GM23338 (cell line): ENCODE measurements around the gene THOC7. TPM values are rescaled to one million over a fixed set of nuclear protein-coding genes. Genes with fewer than 3 reads are reported as not detected.

Experiments used
- ATAC-seq: fragments of 200-7000 bp; cut with Tn5 transposase; 3 replicates; pipeline ENCODE4 v1.9.1; 2020
- DNase-seq: peaks from one replicate; pipeline ENCODE4 v3.0.0-alpha.2; 2015; ENCODE audit warnings: low spot score
- H2AFZ ChIP-seq: fragments of 200-600 bp; sonication (generic); 2 replicates; pipeline ENCODE4 v1.8.0; 2016; ENCODE audit warnings: antibody characterized with exemption, mild to moderate bottlenecking, moderate library complexity
- H3F3A ChIP-seq: fragments of 200-600 bp; sonication (generic); replicated peaks from 2 replicates; pipeline ENCODE4 v1.8.0; 2017; ENCODE audit warnings: antibody characterized with exemption, mixed run types, low read depth
- H3K27ac ChIP-seq: fragments of 200-600 bp; sonication (generic); 2 replicates; pipeline ENCODE4 v1.6.1; 2016; ENCODE audit warnings: low read depth
- H3K27me3 ChIP-seq: fragments of 200-600 bp; sonication (generic); 2 replicates; pipeline ENCODE4 v1.8.0; 2016; ENCODE audit warnings: mild to moderate bottlenecking, mixed run types, moderate library complexity; ENCODE audit not compliant: insufficient read depth
- H3K36me3 ChIP-seq: fragments of 200-600 bp; sonication (generic); 2 replicates; pipeline ENCODE4 v1.8.0; 2016; ENCODE audit warnings: mild to moderate bottlenecking; ENCODE audit not compliant: insufficient read depth
- H3K4me1 ChIP-seq: fragments of 200-600 bp; sonication (generic); 2 replicates; pipeline ENCODE4 v1.8.0; 2016; ENCODE audit warnings: mild to moderate bottlenecking, moderate library complexity; ENCODE audit not compliant: insufficient read depth
- H3K4me2 ChIP-seq: fragments of 200-600 bp; sonication (generic); 2 replicates; pipeline ENCODE4 v1.7.1; 2017; ENCODE audit warnings: mixed run types
- H3K4me3 ChIP-seq: fragments of 200-600 bp; sonication (generic); 2 replicates; pipeline ENCODE4 v1.6.1; 2016; ENCODE audit warnings: mixed run types
- H3K79me2 ChIP-seq: fragments of 200-600 bp; sonication (generic); replicated peaks from 2 replicates; pipeline ENCODE4 v1.8.0; 2017; ENCODE audit warnings: mild to moderate bottlenecking; ENCODE audit not compliant: insufficient read depth
- H3K9me2 ChIP-seq: fragments of 200-600 bp; sonication (generic); 2 replicates; pipeline ENCODE4 v1.8.0; 2017; ENCODE audit not compliant: insufficient read depth
- H4K20me1 ChIP-seq: fragments of 200-600 bp; sonication (generic); replicated peaks from 2 replicates; pipeline ENCODE4 v1.8.0; 2017; ENCODE audit warnings: mild to moderate bottlenecking; ENCODE audit not compliant: insufficient read depth
- H3K27ac Mint-ChIP-seq: 2 replicates; pipeline ENCODE4 v1.8.0; 2020; ENCODE audit warnings: inconsistent platforms, mild to moderate bottlenecking, moderate library complexity, mixed read lengths
- H3K27me3 Mint-ChIP-seq: 3 replicates; pipeline ENCODE4 v1.8.0; 2022; ENCODE audit warnings: low read depth, mild to moderate bottlenecking, moderate library complexity, mixed read lengths, inconsistent platforms; ENCODE audit not compliant: insufficient read depth, poor library complexity
- H3K36me3 Mint-ChIP-seq: 3 replicates; pipeline ENCODE4 v1.8.0; 2021; ENCODE audit warnings: low read depth, mild to moderate bottlenecking, inconsistent platforms, moderate library complexity, mixed read lengths
- H3K4me1 Mint-ChIP-seq: 3 replicates; pipeline ENCODE4 v1.8.0; 2020; ENCODE audit warnings: mild to moderate bottlenecking, inconsistent platforms, mixed read lengths
- H3K4me3 Mint-ChIP-seq: 3 replicates; pipeline ENCODE4 v1.8.0; 2021; ENCODE audit warnings: moderate library complexity, mild to moderate bottlenecking, inconsistent platforms, mixed read lengths
- H3K9me3 Mint-ChIP-seq: 3 replicates; pipeline ENCODE4 v1.8.0; 2020; ENCODE audit warnings: moderate library complexity, mild to moderate bottlenecking, inconsistent platforms, mixed read lengths
- EZH2 ChIP-seq: fragments of 200-600 bp; sonication (generic); IDR thresholded peaks from one replicate; pipeline ENCODE4 v1.8.0; 2017; ENCODE audit warnings: antibody characterized with exemption, mild to moderate bottlenecking, low read depth; ENCODE audit not compliant: unreplicated experiment
- JUNB ChIP-seq: IDR thresholded peaks from one replicate; pipeline ENCODE4 v1.6.1; 2016; ENCODE audit warnings: antibody characterized with exemption; ENCODE audit not compliant: unreplicated experiment
- ZNF331 ChIP-seq: fragments of 250-450 bp; sonication (Bioruptor Pico); IDR thresholded peaks from 2 replicates; pipeline ENCODE4 v1.5.0; 2020; ENCODE audit warnings: low read depth, mild to moderate bottlenecking, moderate library complexity
- polyA plus RNA-seq: library from polyadenylated mRNA; unstranded; fragments of >200 nt; fragmentation: Nextera tagmentation; extraction: Ambion mirVana; gene quantifications from 2 replicates; pipeline ENCODE4 v1.2.1, GENCODE V29; 2016
- total RNA-seq: library from RNA; depleted of rRNA; stranded (reverse); fragments of >200 nt; shearing (Covaris generic); gene quantifications from 2 replicates; pipeline ENCODE4 v1.2.3, GENCODE V29; 2014
- TF ChIP-seq, protein P1 (sequence below), 2 experiments: fragments of 200-600 bp in 1 of 2; sonication (generic) in 1 of 2; conservative IDR thresholded peaks; 2 replicates each; pipeline versions ENCODE4 v1.5.1 to v1.6.1; 2016 to 2017; ENCODE audit warnings: antibody characterized with exemption in 2 of 2, low read depth in 2 of 2, mild to moderate bottlenecking in 2 of 2, moderate library complexity in 1 of 2
- TF ChIP-seq, protein P2 (sequence below): fragments of 250-450 bp; sonication (Bioruptor Pico); IDR thresholded peaks from 2 replicates; pipeline ENCODE4 v1.5.0; 2020; ENCODE audit warnings: mild to moderate bottlenecking, moderate library complexity

THOC7 gene
- total and polyA plus RNA-seq, 2 experiments from 2014 or later, result 53.9 to 166 TPM

DNA sequence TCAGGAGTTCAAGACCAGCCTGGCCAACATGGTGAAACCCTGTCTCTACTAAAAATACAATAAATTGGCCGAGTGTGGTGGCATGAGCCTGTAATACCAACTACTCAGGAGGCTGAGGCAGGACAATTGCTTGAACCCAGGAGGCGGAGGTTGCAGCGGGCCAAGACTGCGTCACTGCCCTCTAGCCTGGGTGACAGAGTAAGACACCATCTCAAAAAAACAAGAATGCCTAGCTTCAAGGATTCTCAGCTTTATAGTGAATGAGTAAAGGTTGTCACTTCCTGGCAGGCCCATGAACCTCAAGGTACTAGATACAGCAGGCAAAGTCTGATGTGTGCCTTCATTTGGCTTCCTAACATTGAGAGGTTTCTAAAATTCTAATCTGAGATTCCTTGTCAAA lies 14.4 kb downstream of the THOC7 start:
- peak; percentile 36 for DNase-seq
- H3K36me3 Mint-ChIP-seq, result 0 out of 3 replicates have a peak, but pooled peaks cover 3% of the 10 kb centered on the region
- Histone ChIP-seq H3K27me3 (no peaks in the 10 kb centered on the region), H4K20me1 (no peaks in the 10 kb centered on the region), H3F3A (no peaks in the 10 kb centered on the region), H3K27ac (peak overlapping the region; percentile 3; the same call in 1 of the 2 replicates), H3K9me2 (no peaks in the 10 kb centered on the region), H3K4me1 (peaks cover 25% of the 10 kb centered on the region), H3K4me3 (no peak overlapping the region), H3K36me3 (no peaks in the 10 kb centered on the region), H2AFZ (no peak overlapping the region), H3K4me2 (no peak overlapping the region), H3K79me2 (peaks cover 41% of the 10 kb centered on the region)
- H3K27me3 Mint-ChIP-seq, result peaks cover 1% of the 10 kb centered on the region
- H3K27ac Mint-ChIP-seq, result no peak overlapping the region
- H3K4me1 Mint-ChIP-seq, result peaks cover 31% of the 10 kb centered on the region
- TF ChIP-seq, protein P1, sequence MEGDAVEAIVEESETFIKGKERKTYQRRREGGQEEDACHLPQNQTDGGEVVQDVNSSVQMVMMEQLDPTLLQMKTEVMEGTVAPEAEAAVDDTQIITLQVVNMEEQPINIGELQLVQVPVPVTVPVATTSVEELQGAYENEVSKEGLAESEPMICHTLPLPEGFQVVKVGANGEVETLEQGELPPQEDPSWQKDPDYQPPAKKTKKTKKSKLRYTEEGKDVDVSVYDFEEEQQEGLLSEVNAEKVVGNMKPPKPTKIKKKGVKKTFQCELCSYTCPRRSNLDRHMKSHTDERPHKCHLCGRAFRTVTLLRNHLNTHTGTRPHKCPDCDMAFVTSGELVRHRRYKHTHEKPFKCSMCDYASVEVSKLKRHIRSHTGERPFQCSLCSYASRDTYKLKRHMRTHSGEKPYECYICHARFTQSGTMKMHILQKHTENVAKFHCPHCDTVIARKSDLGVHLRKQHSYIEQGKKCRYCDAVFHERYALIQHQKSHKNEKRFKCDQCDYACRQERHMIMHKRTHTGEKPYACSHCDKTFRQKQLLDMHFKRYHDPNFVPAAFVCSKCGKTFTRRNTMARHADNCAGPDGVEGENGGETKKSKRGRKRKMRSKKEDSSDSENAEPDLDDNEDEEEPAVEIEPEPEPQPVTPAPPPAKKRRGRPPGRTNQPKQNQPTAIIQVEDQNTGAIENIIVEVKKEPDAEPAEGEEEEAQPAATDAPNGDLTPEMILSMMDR (conservative IDR thresholded peaks at IDR 0.05; ENCODE audit: low read depth in 2 of 2), result peak; percentile 30 to 41; a peak in 2 of 4 replicates
- TF ChIP-seq ZNF331 (no peak), EZH2 (no peak), JUNB (no peak)
- TF ChIP-seq, protein P2, sequence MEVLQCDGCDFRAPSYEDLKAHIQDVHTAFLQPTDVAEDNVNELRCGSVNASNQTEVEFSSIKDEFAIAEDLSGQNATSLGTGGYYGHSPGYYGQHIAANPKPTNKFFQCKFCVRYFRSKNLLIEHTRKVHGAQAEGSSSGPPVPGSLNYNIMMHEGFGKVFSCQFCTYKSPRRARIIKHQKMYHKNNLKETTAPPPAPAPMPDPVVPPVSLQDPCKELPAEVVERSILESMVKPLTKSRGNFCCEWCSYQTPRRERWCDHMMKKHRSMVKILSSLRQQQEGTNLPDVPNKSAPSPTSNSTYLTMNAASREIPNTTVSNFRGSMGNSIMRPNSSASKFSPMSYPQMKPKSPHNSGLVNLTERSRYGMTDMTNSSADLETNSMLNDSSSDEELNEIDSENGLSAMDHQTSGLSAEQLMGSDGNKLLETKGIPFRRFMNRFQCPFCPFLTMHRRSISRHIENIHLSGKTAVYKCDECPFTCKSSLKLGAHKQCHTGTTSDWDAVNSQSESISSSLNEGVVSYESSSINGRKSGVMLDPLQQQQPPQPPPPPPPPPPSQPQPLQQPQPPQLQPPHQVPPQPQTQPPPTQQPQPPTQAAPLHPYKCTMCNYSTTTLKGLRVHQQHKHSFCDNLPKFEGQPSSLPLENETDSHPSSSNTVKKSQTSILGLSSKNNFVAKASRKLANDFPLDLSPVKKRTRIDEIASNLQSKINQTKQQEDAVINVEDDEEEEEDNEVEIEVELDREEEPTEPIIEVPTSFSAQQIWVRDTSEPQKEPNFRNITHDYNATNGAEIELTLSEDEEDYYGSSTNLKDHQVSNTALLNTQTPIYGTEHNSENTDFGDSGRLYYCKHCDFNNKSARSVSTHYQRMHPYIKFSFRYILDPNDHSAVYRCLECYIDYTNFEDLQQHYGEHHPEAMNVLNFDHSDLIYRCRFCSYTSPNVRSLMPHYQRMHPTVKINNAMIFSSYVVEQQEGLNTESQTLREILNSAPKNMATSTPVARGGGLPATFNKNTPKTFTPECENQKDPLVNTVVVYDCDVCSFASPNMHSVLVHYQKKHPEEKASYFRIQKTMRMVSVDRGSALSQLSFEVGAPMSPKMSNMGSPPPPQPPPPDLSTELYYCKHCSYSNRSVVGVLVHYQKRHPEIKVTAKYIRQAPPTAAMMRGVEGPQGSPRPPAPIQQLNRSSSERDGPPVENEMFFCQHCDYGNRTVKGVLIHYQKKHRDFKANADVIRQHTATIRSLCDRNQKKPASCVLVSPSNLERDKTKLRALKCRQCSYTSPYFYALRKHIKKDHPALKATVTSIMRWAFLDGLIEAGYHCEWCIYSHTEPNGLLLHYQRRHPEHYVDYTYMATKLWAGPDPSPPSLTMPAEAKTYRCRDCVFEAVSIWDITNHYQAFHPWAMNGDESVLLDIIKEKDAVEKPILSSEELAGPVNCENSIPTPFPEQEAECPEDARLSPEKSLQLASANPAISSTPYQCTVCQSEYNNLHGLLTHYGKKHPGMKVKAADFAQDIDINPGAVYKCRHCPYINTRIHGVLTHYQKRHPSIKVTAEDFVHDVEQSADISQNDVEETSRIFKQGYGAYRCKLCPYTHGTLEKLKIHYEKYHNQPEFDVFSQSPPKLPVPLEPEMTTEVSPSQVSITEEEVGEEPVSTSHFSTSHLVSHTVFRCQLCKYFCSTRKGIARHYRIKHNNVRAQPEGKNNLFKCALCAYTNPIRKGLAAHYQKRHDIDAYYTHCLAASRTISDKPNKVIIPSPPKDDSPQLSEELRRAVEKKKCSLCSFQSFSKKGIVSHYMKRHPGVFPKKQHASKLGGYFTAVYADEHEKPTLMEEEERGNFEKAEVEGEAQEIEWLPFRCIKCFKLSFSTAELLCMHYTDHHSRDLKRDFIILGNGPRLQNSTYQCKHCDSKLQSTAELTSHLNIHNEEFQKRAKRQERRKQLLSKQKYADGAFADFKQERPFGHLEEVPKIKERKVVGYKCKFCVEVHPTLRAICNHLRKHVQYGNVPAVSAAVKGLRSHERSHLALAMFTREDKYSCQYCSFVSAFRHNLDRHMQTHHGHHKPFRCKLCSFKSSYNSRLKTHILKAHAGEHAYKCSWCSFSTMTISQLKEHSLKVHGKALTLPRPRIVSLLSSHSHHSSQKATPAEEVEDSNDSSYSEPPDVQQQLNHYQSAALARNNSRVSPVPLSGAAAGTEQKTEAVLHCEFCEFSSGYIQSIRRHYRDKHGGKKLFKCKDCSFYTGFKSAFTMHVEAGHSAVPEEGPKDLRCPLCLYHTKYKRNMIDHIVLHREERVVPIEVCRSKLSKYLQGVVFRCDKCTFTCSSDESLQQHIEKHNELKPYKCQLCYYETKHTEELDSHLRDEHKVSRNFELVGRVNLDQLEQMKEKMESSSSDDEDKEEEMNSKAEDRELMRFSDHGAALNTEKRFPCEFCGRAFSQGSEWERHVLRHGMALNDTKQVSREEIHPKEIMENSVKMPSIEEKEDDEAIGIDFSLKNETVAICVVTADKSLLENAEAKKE (CRISPR knock-in tag), result no peak
- peak; percentile 57 for ATAC-seq
- no peak overlapping the region for H3K4me3 Mint-ChIP-seq
- no peaks in the 10 kb centered on the region for H3K9me3 Mint-ChIP-seq
